ENCODE results near the gene CCDC136.

Gene CCDC136

GRCh38 chr7:128755819-128756476 lies 35.8 kb upstream of the CCDC136 start:
- peak; percentile 90 for ATAC-seq
- TF ChIP-seq TSHZ2 (CRISPR knock-in tag; IDR thresholded peaks at IDR 0.05), result no peak
- peak; percentile 81 for TF ChIP-seq ISL1 (CRISPR knock-in tag; IDR thresholded peaks at IDR 0.05)
- TF ChIP-seq PPARA (CRISPR knock-in tag; IDR thresholded peaks at IDR 0.05; ENCODE audit: borderline replicate concordance), result no peak
- peak; percentile 38; the same call in 1 of the 2 replicates for TF ChIP-seq PATZ1 (CRISPR knock-in tag; IDR thresholded peaks at IDR 0.05; ENCODE audit: borderline replicate concordance)
- 0 out of 2 replicates have a peak, but pooled peaks have one; percentile 32 for TF ChIP-seq TCF4 (CRISPR knock-in tag; IDR thresholded peaks at IDR 0.05; ENCODE audit: borderline replicate concordance)
- peak; percentile 74; the same call in 1 of the 2 replicates for TF ChIP-seq POU6F1 (CRISPR knock-in tag; IDR thresholded peaks at IDR 0.05; ENCODE audit: borderline replicate concordance, low read depth)

- ATAC-seq, result no peak
- no peak for TF ChIP-seq ZC3H10 (CRISPR knock-in tag; IDR thresholded peaks at IDR 0.05)
- TF ChIP-seq PPARA (CRISPR knock-in tag; IDR thresholded peaks at IDR 0.05; ENCODE audit: borderline replicate concordance), result no peak
- no peak for TF ChIP-seq TSHZ2 (CRISPR knock-in tag; IDR thresholded peaks at IDR 0.05)
- no peak for TF ChIP-seq ZFP3 (CRISPR knock-in tag; IDR thresholded peaks at IDR 0.05)
- no peak for TF ChIP-seq TOX (CRISPR knock-in tag; IDR thresholded peaks at IDR 0.05; ENCODE audit: borderline replicate concordance)
- no peak for TF ChIP-seq ARNTL (CRISPR knock-in tag; IDR thresholded peaks at IDR 0.05; ENCODE audit: borderline replicate concordance, low read depth)
- no peak for TF ChIP-seq PATZ1 (CRISPR knock-in tag; IDR thresholded peaks at IDR 0.05; ENCODE audit: borderline replicate concordance)
- no peak for TF ChIP-seq SNAI2 (CRISPR knock-in tag; IDR thresholded peaks at IDR 0.05)
- TF ChIP-seq BACH2 (CRISPR knock-in tag; IDR thresholded peaks at IDR 0.05; ENCODE audit: borderline replicate concordance), result no peak
- no peak for TF ChIP-seq OSR1 (CRISPR knock-in tag; IDR thresholded peaks at IDR 0.05)
Measured at GRCh38 chr7:128757203-128757602, 34.6 kb upstream of the CCDC136 start.

GRCh38 chr7:128758553-128758952 lies 33.2 kb upstream of the CCDC136 start:
- ATAC-seq, result no peak
- TF ChIP-seq BACH2 (CRISPR knock-in tag; IDR thresholded peaks at IDR 0.05; ENCODE audit: borderline replicate concordance) (no peak), TOX (CRISPR knock-in tag; IDR thresholded peaks at IDR 0.05; ENCODE audit: borderline replicate concordance) (no peak), TSHZ2 (CRISPR knock-in tag; IDR thresholded peaks at IDR 0.05) (no peak), ZFP3 (CRISPR knock-in tag; IDR thresholded peaks at IDR 0.05) (no peak), SNAI2 (CRISPR knock-in tag; IDR thresholded peaks at IDR 0.05) (no peak), ZFP30 (CRISPR knock-in tag; IDR thresholded peaks at IDR 0.05) (no peak), OSR1 (CRISPR knock-in tag; IDR thresholded peaks at IDR 0.05) (no peak), PATZ1 (CRISPR knock-in tag; IDR thresholded peaks at IDR 0.05; ENCODE audit: borderline replicate concordance) (no peak), ZNF70 (CRISPR knock-in tag; IDR thresholded peaks at IDR 0.05) (no peak), CSDC2 (CRISPR knock-in tag; IDR thresholded peaks at IDR 0.05) (no peak), GLIS3 (CRISPR knock-in tag; IDR thresholded peaks at IDR 0.05) (no peak), ISL1 (CRISPR knock-in tag; IDR thresholded peaks at IDR 0.05) (no peak)

Measured in SK-N-SH treated with all-trans-retinoic acid at 6 μM for 48 hours (cell line).